Activated naive CD4-positive, alpha-beta T cell treated with anti-CD3 and anti-CD28 coated beads, Interleukin-2, amount 50 U/mL, for 72 hours (primary cell): ENCODE data around the gene CNPY2. TPM values are rescaled to one million over a fixed set of nuclear protein-coding genes. Genes with fewer than 3 reads are reported as not detected.
"Not testable (repeated sequence)": the region's sequence is repeated elsewhere in the genome, so short reads cannot be mapped to it uniquely, and the experiment has no call there.

Experiments
- ATAC-seq, 2 donors: fragments of 150-1000 bp; cut with Tn5 transposase; 2 replicates each; pipeline ENCODE4 v1.10.0; 2021; ENCODE audit warnings: mild to moderate bottlenecking in 2 of 2, moderate library complexity in 2 of 2
- DNase-seq, 2 donors: peaks; one replicate each; pipeline ENCODE4 v3.0.0; 2021 to 2022; ENCODE audit warnings: low spot score in 2 of 2
- H3K27ac Mint-ChIP-seq, 2 donors: one replicate each; pipeline ENCODE4 v1.8.0; 2022; ENCODE audit warnings: mild to moderate bottlenecking in 2 of 2, mixed read lengths in 2 of 2
- H3K36me3 Mint-ChIP-seq, 2 donors: one replicate each; pipeline ENCODE4 v1.8.0; 2022; ENCODE audit warnings: mixed read lengths in 2 of 2
- H3K9me3 Mint-ChIP-seq, 2 donors: one replicate each; pipeline ENCODE4 v1.8.0; 2022; ENCODE audit warnings: mixed read lengths in 2 of 2
- total RNA-seq, 2 donors: library from RNA; stranded (reverse); gene quantifications; one replicate each; pipeline ENCODE4 v1.2.3, GENCODE V29; 2022

The CNPY2 gene
- 100 to 1,000 TPM in 1 of 2 donors, 10 to 100 TPM in 1; 58.2 to 112 TPM for total RNA-seq

DNA sequence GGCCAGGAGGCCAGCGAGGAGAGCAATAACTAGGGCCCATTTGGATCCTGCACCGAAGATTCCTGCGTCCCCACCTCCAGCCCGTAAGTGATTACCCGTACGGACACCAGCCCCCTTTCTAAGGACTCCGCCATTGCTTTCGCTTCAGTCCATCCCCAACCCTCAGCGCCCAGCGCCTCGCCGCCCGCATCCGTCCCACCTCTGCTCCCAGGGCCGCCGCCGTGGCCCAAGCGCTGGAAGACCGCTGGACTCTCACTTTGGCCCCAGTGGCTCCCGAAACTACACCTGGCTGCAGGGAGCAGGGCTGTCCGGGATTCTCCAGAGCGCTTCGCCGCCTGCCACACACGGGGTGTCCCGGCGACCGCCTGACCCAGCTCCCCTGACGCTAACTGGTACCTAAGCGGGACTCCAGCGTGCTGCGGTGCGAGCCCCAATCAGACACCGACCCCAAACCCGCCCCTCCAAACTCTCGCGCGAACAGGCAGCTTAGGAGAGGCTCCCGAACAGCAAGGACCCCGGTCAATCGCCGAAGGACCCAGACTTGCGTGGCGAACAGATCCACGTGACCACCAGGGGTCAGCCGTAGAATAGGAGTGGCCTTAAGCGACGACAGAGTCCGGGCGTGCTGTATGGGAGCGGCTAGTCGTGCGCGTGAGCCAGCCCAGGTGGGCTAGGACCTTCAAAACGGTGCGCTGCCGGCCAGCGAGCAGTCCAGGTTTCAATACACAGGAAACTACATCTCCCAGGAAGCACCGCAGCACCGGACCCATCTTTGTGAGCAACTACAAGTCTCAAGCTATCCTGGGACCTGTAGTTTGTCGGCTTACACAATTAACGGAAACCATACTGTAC is at the start of gene CNPY2:
Gene CNPY2, minus strand, starts transcription at position 367 of the 852 bp plus-strand sequence. CDS start 771 bp downstream, outside the sequence.
- ATAC-seq (peak; percentile 91 to 95), DNase-seq (peak; percentile 87 to 92)
- peak within 1 kb of the TSS; percentile 99 for H3K27ac Mint-ChIP-seq
- H3K9me3 Mint-ChIP-seq = no peaks in the 10 kb centered on the region
- peaks cover 19% of the 10 kb centered on the region in 2 donors for H3K36me3 Mint-ChIP-seq

- peaks cover 0 to 15% of the 10 kb centered on the region in 2 donors for H3K36me3 Mint-ChIP-seq
- no peaks in the 10 kb centered on the region for H3K9me3 Mint-ChIP-seq
- DNase-seq (no peak), ATAC-seq (no peak)
- H3K27ac Mint-ChIP-seq = peak within 1 kb of the TSS; percentile 99
These were observed 46.6 kb upstream of the CNPY2 start, which contains the start of gene APOF for GRCh38 chr12:56362130-56363059. Gene APOF (minus strand): TSS chr12:56362857. CDS start chr12:56362745, 112 bp downstream.

- DNase-seq = no peak
- Mint-ChIP-seq H3K36me3 (peaks cover 0 to 15% of the 10 kb centered on the region in 2 donors), H3K9me3 (no peaks in the 10 kb centered on the region), H3K27ac (peak overlapping the region; percentile 99)
- no peak for ATAC-seq
These were observed 45.8 kb upstream of the CNPY2 start for GRCh38 chr12:56361487-56362129.

DNA sequence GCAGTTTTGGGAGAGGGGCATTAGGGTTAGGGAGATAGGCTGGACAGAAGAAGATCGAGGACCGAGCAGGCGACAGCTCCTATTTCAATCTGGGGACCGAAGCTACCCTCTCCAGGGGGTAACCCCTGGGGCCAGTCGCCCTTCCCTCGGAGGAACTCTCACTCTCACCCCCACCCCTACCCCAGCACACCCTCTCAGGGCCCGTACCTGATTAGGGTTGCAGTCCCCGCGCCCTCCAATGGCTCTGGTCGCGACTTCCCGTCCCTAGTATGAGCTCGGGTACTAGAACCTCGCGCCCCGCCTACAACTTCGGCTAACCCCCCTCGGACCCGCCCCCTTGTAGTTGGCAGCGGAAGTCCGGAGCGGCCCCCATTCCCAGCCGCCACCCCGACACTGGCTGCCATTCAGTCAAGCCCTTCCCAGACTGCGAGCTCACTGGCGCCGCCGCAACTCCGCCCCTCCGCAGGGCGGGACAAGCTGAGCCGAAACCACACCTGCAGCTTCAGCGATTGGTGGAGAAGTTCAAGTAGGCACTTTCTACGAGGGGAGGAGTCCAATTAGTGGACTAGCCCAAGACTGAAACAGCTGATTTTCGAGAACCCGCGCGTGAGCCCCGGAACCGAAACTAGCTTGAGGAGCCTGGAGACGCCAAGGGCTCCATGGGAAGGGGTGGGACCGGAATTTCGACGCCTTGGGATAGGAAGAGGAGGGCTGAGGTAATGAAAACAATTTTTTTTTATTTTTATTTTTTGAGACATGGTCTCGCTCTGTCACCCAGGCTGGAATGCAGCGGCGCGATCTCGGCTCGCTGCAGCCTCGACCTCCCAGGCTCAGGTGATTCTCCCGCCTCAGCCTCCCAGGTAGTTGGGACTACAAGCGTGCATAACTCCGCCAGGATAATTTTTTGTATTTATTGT is 44.3 kb upstream of the CNPY2 start, which contains the start of gene STAT2:
Gene STAT2, minus strand, starts transcription at position 257 of the 917 bp plus-strand sequence. CDS start 3,536 bp downstream, outside the sequence.
- peak; percentile 99 to 100 for DNase-seq
- Mint-ChIP-seq H3K36me3 (peaks cover 2 to 15% of the 10 kb centered on the region in 2 donors), H3K9me3 (no peaks in the 10 kb centered on the region), H3K27ac (peak within 1 kb of the TSS; percentile 99)
- ATAC-seq = peak; percentile 95 to 98

GRCh38 chr12:56358836-56359532 is 43.2 kb upstream of the CNPY2 start:
- Mint-ChIP-seq H3K9me3 (no peaks in the 10 kb centered on the region), H3K27ac (peak overlapping the region; percentile 99), H3K36me3 (peaks cover 10 to 20% of the 10 kb centered on the region in 2 donors)
- ATAC-seq (no peak), DNase-seq (no peak)

GRCh38 chr12:56351325-56351724 is 35.5 kb upstream of the CNPY2 start:
- DNase-seq (no peak), ATAC-seq (no peak)
- no peaks in the 10 kb centered on the region for H3K9me3 Mint-ChIP-seq
- peak overlapping the region; percentile 7 to 77 for H3K27ac Mint-ChIP-seq
- peaks cover 10 to 21% of the 10 kb centered on the region in 2 donors for H3K36me3 Mint-ChIP-seq

DNA sequence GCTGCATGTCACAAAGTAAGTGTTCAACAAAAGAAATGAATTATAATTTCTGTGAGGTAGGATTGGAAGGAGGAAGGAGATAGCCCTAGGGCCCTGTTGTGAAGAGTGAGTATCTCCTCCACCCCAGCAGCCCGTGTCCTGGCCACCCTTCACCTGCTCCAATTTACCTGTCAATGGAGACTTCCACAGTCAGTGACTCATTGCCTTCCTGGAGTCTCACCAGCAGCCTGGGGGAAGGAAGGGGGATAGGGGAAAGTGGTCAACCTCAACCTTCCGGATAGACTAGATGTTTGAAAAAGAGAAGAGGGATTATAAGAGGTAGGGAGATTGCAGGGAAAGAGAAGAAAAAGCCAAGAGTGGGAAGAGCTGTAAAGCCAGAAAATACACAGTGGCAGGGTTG is 34.9 kb upstream of the CNPY2 start:
- peak overlapping the region in 1 of 2 donors; percentile 7 for H3K27ac Mint-ChIP-seq
- no peak for ATAC-seq
- DNase-seq = no peak
- H3K9me3 Mint-ChIP-seq = no peaks in the 10 kb centered on the region
- peaks cover 10 to 21% of the 10 kb centered on the region in 2 donors for H3K36me3 Mint-ChIP-seq

DNA sequence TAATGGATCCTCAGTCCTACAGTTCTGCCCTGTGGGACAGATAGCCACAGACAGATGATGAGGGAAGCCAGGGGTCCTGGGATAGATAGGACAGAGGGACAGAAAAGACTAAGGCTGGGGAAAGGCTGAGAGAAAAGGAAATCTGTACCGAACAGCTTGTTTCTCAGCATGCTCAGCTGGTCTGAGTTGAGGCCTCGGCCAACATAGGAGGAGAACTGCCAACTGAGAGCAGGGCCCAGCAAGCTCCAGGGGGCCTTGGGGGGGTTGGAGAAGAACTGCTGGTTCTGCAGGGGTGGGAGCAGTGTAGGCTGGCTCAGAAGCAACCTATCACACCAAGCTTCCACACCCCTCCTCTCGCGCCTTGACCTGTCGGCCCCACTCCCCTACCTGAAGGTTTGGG is 33.0 kb upstream of the CNPY2 start:
- Mint-ChIP-seq H3K27ac (peak overlapping the region in 1 of 2 donors; percentile 7), H3K9me3 (no peaks in the 10 kb centered on the region), H3K36me3 (peaks cover 0 to 21% of the 10 kb centered on the region in 2 donors)
- DNase-seq (no peak), ATAC-seq (no peak)

- peaks cover 0 to 30% of the 10 kb centered on the region in 2 donors for H3K36me3 Mint-ChIP-seq
- peak in 1 of 2 donors; percentile 45 for ATAC-seq
- H3K9me3 Mint-ChIP-seq, DNase-seq: not testable (repeated sequence)
- H3K27ac Mint-ChIP-seq = peak overlapping the region in 1 of 2 donors; percentile 55
These were observed 31.5 kb upstream of the CNPY2 start for GRCh38 chr12:56347255-56347654.

GRCh38 chr12:56346675-56347074 is 30.9 kb upstream of the CNPY2 start:
- ATAC-seq (peak in 1 of 2 donors; percentile 40), DNase-seq (no peak)
- no peaks in the 10 kb centered on the region for H3K9me3 Mint-ChIP-seq
- H3K36me3 Mint-ChIP-seq = peaks cover 0 to 30% of the 10 kb centered on the region in 2 donors
- peak overlapping the region in 1 of 2 donors; percentile 52 for H3K27ac Mint-ChIP-seq

DNA sequence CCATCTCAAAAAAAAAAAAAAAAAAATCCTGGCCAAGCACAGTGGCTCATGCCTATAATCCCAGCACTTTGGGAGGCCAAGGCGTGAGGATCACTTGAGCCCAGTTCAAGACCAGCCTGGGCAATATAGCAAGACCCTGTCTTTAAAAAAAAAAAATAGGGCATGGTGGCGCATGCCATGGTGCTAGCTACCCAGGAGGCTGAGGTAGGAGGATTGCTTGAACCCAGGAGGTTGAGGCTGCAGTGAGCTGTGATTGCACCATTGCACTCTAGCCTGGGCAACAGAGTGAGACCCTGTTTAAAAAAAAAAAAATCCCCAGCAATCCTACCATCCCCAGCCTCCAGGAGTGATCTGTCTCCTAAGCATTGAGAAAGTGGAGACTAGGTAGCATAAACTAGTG is 26.5 kb upstream of the CNPY2 start:
- not testable (repeated sequence) for DNase-seq, H3K27ac Mint-ChIP-seq, H3K9me3 Mint-ChIP-seq, ATAC-seq
- peaks cover 10 to 22% of the 10 kb centered on the region in 2 donors for H3K36me3 Mint-ChIP-seq

DNA sequence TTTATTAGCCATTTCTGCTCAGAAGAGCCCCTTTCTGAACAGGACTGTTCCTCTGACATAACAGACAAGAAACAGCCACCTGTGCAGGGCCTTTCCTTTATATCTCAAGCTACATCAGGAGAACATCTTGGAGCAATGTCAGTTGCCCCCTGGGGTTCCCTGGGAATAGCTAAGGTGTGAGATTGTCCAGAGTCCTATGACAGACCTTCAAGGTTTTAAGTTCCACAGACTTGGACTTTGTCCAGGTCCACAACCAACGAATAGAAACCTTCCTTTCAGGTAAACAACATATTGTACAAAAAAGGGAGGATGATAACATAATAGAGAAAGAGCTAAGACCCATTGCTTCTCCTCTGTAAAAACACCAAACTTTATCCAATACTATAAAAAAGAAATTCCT is 25.8 kb upstream of the CNPY2 start:
- no peaks in the 10 kb centered on the region for H3K9me3 Mint-ChIP-seq
- ATAC-seq = no peak
- H3K27ac Mint-ChIP-seq = no peak overlapping the region
- H3K36me3 Mint-ChIP-seq = peaks cover 10 to 22% of the 10 kb centered on the region in 2 donors
- no peak for DNase-seq

DNA sequence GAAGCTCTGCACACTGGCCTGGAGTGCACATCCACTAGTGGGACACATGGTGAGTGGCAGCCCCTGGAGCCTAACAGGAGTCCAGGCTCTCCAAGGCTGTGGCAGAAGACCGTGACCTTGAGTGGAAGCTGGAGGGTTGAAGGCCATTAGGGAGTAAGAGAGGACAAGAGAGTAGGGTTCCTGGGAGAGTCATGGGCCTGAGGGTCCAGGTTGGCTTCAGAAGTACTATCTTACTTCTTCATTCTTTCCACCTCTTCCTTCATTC is 23.3 kb upstream of the CNPY2 start:
- H3K27ac Mint-ChIP-seq = peak overlapping the region; percentile 95
- ATAC-seq = no peak

GRCh38 chr12:56338308-56339157 is 22.7 kb upstream of the CNPY2 start, which contains the start of gene IL23A:
Gene IL23A (plus strand): TSS chr12:56338884. CDS start chr12:56339045, 161 bp downstream.
- Mint-ChIP-seq H3K9me3 (no peaks in the 10 kb centered on the region), H3K36me3 (peaks cover 10 to 15% of the 10 kb centered on the region in 2 donors), H3K27ac (peak within 1 kb of the TSS; percentile 95)
- DNase-seq = peak; percentile 79 to 95
- ATAC-seq = peak; percentile 86 to 89

More for the DNA sequence above, 23.3 kb upstream of the CNPY2 start:
- DNase-seq = no peak
- H3K36me3 Mint-ChIP-seq = peaks cover 10 to 20% of the 10 kb centered on the region in 2 donors
- H3K9me3 Mint-ChIP-seq = no peaks in the 10 kb centered on the region
